Stimulated activated CD8-positive, alpha-beta memory T cell treated with anti-CD3 and anti-CD28 coated beads, Interleukin-7, amount 100 ng/mL, for 4 hours (primary cell): ENCODE results near the gene CD200.

Experiments
- DNase-seq, 2 donors: peaks; one replicate each; pipeline ENCODE4 v3.0.0-alpha.2; 2020; ENCODE audit warnings: low read depth in 2 of 2

The CD200 gene

GRCh38 chr3:112333002-112333380, at the start of gene CD200:
CD200 (plus strand) TSS chr3:112333156; CDS start chr3:112333213, 57 bp downstream.
- DNase-seq, result peak; percentile 24 to 26

GRCh38 chr3:112289011-112289410, 43.9 kb upstream of the CD200 start:
- DNase-seq, result no peak

DNA sequence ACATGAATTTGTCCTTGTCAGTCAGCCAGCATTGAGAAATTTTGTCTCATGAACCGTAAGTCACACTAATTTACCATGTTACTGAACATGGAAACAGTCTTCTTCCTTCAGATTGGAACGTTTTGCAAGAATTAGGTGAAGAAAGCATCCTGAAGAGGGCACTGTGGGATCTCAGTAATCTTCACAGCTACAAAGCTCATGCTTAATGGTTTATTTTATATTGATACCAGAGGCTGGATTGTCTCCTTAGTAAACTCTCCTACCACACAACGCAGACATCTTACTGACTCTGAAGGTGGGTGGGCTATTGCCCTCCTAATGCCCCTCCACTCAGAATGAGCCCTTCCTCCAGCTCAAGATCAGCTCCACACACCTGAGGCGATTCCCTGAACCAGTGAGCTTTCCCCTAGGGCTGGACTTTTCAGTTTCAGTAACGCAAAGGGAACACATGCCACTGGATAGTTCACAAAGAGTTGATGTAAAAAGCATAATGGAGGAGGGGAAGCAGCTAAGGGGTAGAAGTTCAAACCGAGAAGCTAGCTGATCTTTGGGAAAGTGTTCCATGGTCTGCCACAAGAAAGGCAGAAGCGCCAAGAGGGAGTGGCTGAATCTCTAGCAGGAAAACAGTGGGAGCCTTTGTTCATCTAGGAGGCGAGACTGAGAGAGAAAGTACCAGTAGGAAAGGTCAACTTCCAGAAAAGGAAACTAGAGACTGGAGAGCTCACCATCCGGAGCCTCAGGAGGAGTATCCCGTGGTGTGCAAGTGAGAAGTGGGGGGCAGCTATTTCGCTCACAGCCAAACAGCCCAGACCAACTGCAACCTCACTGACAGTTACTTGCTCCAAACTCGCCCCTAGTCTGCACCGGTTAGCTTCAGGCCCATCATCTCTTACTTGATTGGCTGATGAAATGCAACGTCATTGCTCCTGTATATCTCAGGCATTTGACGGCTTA, 39.3 kb upstream of the CD200 start, which contains the start of gene SLC9C1:
Gene SLC9C1, minus strand, starts transcription at position 849 of the 954 bp plus-strand sequence. CDS start 7,425 bp downstream, outside the sequence.
- DNase-seq, result peak in 1 of 2 donors; percentile 8

DNA sequence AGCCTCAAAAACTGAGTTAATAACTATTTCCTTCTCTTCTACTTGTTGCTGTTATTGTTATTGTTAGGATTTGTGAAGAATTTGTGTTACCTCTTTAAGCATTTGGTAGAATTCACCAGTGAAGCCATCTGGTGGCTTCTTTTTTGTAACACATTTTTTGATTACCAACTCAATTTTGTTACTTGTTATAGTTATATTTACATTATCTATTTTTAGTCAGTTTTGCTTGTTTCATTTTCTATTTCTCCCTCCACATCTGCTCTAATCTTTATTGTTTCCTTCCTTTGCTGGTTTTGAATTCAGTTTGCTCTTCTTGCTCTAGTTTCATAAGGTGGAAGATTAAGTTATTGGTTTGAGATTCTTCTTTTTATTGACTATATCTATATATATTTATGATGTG, 35.2 kb upstream of the CD200 start:
- no peak for DNase-seq

- no peak for DNase-seq
Measured at GRCh38 chr3:112298781-112299180, 34.2 kb upstream of the CD200 start.

DNA sequence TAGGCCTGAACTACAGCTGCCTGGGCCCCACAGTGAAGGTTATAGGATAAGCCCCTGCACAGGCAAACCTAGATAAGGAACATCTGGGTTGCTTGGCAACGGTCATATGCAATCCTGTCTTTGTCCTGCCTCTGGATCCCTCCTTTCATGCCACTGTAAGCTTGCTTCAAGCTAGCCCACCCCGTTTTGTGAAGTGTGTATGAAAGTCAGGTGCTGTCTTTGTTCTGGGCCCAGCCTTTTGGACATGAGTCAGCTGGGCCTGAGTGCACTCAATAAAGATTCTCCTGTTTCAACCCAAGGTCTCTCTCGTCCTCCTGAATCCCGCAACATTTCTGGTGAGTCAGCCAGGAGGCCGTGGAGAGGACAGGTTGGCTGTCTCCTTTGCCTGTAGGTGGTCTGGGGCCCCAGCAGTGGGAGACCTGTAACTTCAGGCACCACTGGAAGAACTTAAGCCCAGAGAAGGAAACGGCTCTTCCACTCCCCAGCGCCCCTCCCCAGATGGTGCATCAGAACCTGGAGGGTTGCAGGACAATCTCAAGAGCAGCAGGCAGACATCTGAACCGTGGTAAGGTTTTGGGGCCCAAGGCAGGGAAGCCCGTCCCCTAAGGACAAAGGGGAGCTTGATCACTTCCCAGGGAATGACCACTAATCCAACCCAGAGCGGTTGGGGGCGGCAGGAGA, 30.7 kb upstream of the CD200 start:
- no peak for DNase-seq

DNA sequence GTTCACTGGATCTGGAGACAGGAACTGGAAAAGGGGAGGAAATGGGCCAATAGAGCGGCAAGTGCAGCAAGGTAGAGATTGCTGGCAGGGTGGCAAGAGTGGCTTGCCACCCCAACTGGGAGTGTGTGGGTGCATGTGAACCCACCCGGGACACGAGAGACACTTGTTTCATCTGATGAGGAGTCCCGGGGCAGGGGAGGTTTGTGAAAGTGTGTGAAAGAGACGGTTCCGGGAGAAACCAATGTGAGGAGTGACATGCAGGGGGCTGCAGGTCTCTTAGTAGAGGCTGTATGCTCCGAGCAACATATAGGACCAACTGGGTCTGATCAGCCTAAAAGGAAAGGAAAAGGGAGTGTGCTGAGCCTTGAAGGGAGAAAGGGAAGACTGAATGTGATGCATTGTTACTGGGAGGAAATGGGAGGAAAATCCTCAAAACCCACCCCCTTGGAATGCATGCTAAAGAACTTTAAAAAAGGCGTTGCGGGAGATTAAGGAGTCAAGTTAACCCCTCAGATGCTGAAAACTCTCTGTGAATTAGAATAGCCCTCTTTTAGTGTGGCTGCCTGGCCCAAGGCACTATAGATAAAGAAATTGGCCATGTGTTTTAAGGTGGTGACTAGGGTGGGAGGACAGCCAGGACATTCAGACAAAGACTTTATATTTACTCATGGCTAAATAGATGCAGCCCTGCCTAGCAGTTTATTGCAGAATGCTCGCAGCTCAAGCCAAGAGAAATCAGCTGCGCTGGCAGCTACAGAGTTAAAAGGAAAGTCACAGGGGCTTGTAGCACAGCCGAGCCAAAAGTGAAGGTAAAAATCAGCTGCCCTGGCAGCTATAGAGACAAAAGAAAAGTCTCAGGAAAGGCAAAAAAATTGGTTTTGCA, 29.8 kb upstream of the CD200 start:
- no peak for DNase-seq

- DNase-seq, result no peak
Measured at GRCh38 chr3:112303764-112304325, 29.1 kb upstream of the CD200 start.

- DNase-seq, result no peak
Measured at GRCh38 chr3:112304611-112305010, 28.3 kb upstream of the CD200 start.

DNA sequence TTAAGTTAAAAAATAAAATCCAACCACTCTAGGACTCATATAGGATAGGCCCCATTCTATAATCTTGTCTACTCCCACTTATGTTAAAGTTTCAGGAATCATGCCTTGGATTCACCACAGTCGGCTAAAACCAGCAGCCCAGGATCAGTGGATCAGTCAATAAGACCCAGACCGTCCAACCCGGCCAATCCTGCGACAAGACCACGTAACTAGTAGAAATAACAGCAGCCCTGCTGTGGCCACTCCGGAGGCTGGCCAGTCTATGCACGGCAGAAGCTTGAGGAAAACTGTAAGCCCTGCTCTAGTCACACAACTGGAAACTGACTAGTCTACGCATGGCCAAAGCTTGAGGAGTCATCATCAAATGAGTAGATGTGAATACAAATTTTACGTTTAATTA, 26.1 kb upstream of the CD200 start:
- DNase-seq, result no peak

DNA sequence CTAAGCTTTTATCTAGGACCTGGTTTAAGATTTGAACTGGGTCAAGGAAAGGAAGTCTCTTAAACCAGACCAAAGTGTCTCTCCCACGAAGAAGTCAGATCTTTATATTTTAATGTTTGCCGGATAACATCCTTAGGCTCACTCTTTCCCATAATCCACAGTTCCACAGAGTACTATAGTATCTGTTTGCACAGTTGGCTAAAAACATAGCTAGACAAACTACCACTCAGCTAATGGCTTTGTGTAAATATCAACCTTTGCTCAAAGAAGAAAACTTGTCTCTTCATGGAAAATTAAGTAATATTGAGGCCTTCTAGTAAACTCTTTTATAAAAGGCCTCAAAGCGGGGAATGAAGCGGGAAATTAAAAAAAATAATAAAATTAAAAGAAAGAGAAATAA, 25.4 kb upstream of the CD200 start:
- no peak for DNase-seq

DNA sequence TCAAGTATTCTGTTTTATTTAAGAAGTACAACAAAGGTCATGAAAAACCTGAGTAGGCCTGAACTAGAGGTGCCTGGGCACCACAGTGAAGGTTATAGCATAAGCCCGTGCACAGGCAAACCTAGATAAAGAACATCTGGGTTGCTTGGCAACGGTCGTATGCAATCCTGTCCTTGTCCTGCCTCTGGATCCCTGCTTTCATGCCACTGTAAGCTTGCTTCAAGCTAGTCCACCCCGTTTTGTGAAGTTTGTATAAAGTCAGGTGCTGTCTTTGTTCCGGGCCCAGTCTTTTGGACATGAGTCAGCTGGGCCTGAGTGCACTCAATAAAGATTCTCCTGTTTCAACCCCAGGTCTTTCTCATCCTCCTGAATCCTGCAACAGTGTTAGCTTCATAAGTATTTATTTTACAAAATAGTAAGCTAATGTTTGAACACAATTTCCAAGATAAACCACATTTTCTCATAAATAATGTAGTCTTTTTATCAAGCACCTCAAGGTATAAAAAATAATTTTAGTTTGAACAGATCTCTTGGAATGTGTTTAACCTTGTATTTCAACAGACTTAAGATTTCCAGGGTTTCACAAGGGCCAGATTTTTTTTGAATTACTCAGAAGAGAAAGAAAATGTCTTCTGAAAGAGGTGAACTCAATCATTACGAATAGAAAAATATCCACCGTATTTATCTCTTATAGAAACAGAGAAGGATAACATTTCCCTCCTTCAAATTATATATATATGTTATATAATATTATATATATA, 24.6 kb upstream of the CD200 start:
- no peak for DNase-seq

DNA sequence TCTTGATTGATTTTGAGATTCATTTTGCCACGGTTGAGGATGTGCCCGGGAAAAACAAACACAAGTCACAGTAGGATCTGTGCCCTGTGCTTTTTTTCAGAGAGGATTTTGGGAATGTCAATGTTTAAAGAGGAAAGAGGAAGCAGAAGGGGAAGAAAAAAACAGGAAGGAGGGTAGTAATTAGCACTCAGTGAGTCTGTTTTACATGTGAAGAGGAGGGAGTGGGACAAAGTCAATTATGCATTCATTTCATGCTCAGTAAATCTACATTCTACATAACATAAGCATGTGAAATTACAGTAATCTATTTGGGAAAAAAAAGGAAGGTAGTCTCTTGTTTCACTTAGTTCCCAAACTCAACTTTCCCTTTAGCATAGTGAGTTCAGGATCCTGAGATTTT, 18.3 kb upstream of the CD200 start:
- DNase-seq, result no peak

DNA sequence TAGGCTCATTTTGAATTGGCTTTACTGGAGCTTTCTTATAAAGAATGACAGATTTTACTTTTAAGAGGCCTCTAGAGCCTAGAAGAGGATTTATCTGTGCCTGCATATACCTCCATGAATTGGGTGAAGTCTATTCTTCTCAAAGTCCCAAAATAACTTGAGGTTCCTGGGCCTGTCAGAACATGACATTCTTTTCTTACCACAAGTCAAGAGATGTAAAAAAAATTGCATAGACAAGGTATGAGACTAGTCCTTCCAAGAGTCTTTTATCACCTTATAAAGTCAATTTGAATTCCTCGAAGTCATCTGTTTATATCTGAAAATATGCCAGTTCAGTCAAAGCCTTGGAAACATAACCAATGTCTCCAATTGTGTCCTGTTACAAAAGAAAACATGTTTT, 17.2 kb upstream of the CD200 start:
- no peak for DNase-seq

DNA sequence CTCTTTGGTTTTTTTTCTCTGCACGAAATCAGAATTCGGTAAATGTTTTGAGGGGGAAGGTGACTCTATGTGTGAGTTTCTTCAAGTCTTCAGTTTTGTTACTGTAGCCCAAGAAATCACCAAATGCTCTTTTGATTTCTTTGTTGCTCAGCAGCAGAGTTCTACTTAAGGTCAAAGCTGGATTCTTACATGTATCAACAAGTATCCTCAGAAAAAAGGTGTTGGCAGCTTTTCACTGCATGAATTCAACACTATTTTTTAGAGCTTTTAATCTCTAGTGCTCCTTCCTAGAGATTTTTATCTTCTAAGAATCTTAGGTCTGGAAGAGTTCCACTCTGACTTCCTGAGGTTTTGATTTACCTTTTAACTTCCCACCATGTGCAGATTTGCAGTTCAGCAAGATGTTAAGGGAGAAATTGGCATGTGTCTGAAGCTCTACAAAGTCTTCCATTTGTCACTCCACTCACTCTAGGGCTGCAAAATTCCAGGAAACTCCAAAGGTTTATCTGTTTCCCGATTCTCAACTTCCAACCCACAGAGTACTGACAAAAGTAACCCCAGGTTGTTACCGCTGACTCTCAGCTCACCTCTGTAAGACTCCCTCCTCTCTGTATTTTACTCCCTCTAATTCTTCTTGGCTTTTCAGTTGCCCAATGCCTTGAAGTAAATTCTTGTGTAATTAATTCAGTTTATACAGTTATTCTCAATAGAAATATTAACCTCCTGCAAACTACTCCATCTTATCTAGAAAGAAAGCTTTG, 13.3 kb upstream of the CD200 start:
- DNase-seq, result no peak

DNA sequence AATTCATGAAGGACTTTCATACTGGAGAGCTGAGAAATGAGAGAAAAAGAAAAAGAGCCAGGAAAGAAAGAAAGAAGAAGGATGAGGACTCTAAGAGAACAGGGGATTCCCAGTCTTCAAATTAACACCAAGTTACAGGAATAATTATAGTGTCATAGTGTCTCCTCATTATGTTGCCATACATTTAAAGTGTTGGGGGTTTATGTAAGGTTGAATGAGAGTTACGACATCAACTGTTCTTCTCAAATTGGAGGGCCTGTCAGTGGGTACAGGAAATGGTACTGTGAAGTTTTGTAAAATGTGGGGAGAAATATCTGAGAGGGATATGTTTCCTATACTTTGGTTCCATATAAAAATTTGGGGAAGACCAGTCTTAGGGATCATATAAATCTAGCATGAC, 12.3 kb upstream of the CD200 start:
- no peak for DNase-seq

DNA sequence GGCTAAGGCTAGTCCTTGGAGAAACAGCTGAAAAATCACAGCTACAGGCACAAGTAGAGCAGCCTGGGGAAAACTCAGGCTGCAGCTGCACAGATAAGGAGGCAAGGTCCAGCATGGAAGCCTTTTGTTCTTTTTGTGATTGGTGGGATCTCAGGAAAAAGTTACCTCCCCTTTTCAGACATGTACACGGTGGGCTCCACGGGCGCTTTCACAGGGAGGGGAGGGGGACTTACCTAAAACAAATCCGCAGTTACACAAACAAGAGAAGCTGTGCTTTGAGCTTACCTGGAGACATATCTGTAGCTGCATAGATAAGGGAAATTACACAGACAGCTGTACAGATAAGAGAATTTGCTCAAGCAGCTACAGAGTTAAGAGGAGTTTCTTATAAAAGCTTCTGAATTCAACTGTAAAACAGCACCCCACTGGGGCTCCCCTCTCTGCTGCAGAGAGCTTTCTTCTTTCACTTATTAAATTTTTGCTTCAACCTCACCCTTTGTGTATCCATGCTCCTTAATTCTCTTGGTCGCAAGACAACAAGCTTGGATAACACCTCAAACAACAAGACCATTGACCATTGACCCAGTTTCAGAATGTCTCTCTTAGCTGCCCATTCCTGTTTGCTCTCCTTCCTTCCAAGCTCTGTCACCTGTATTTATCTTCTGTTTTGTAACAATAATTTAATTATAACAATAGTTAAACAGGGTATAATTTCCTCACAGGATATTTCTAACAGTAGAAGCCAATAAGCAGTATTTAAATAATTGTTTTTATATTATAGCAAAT, 10.9 kb upstream of the CD200 start:
- DNase-seq, result no peak

GRCh38 chr3:112327371-112327951, 5.5 kb upstream of the CD200 start:
- DNase-seq, result no peak

- no peak for DNase-seq
Measured at GRCh38 chr3:112331851-112332250, 1.1 kb upstream of the CD200 start.
